ENCODE data around the gene SMYD3. TPM values are rescaled to one million over a fixed set of nuclear protein-coding genes. Genes with fewer than 3 reads are reported as not detected.
A peak's percentile ranks its signal among the peaks of the same experiment; 100 is the strongest.

SMYD3 gene
- polyA plus RNA-seq, 1 experiment: 39.9 TPM

- ChIA-PET POLR2A (no interaction called here), CTCF (interaction anchor here (0.6 to 1.0 kb wide), 2 partner anchors 15 to 433 kb away, joined by 3 read pairs; no protein-coding TSS in a partner anchor)
- DNase-seq (ENCODE audit: low read depth, low spot score): no peak
- Histone ChIP-seq H3K27ac (ENCODE audit: low read depth, low read length) (peak overlapping the region; percentile 41), H3K27me3 (ENCODE audit: control insufficient read depth, insufficient read depth, low read length) (no peaks in the 10 kb centered on the region), H3K4me3 (ENCODE audit: low read depth, low read length) (no peak overlapping the region), H3K9me3 (ENCODE audit: control insufficient read depth, insufficient read depth, low read length) (no peaks in the 10 kb centered on the region; the same call in 1 of the 2 replicates)
- no peak for TF ChIP-seq CTCF (IDR thresholded peaks at IDR 0.05; ENCODE audit: low read depth, low read length)
These were observed 204.8 kb downstream of the SMYD3 start for GRCh38 chr1:246302251-246302625.

DNA sequence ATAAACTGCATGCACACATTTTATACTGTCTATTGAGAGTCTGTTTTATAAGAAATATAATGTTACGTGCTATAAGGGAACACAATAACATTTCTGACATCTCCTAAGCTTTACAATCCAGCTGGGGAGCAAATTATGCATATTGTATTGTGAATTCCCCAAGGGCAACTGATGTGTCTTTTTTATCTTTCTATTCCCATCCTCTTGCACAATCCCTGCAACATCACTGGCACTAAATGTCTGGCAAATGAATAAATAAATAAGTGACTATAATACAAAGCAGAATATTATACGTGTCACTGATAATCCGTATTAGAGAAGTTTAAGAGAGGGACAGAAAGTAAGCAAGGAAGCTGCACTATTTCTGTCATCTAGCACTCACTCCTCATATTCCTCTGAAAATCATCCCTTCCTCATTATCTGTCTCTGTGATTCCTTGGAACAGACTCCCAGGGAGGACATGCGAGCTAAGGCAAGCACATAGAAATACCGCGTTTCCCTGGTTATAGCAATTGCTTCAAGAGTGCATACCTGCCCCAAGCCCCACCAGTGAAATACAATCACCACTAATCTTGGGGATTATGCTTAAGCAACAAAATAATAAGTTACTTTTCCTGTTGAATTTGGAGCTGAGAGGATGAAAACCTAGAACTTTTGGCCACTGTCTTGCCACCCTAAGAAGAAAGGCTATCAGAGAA, 205.4 kb downstream of the SMYD3 start:
- H3K27ac ChIP-seq (ENCODE audit: low read depth, low read length): peak overlapping the region; percentile 41
- POLR2A ChIA-PET: no interaction called here
- no peak for TF ChIP-seq CTCF (IDR thresholded peaks at IDR 0.05; ENCODE audit: low read depth, low read length)

DNA sequence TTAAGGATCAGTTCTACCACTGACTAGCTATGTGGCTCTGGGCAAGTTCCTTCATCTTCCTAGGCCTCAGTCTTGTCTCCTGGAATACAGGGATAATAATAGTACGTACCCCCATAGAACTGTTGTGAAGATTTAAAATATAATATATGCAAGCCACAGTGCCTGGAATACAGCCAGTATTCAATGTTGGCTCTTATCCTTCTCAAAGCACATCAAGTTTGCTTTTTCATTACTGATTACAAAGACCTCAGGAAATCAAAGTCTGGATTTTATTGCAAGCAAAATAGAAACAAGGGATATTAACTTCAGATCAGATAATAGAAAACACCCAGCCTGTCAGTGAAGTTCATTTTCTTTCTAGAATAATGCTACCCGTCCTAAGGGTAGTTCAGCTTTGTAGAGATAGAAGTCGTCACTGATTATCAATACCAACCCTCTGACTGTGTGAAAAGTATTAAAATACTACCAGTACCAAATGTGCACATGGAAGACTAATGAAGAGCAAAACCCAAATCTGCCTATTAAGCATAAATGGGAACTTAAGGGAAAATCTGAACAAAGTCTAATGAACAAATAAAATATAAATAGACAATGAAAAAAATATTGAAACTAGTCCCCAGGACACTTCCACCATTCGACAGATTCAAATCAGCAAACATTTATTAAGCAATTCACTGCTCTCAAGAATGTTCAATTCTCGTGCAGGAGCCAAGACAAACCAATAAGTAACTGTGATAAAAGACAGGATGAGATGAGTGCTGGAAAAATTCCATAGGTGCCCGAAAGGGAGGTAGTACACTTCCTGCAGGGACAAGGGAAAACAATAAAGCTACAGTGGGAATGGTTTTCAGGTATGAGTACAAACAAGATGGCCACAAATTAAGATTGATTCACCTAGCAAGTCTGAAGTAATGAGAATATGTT, 206.2 kb downstream of the SMYD3 start:
- CTCF ChIA-PET: no interaction called here
- H3K27me3 ChIP-seq (ENCODE audit: control insufficient read depth, insufficient read depth, low read length): no peaks in the 10 kb centered on the region
- H3K9me3 ChIP-seq (ENCODE audit: control insufficient read depth, insufficient read depth, low read length): no peaks in the 10 kb centered on the region
- no peak overlapping the region for H3K27ac ChIP-seq (ENCODE audit: low read depth, low read length)
- DNase-seq (ENCODE audit: low read depth, low spot score): no peak
- H3K4me3 ChIP-seq (ENCODE audit: low read depth, low read length): no peak overlapping the region
- TF ChIP-seq CTCF (IDR thresholded peaks at IDR 0.05; ENCODE audit: low read depth, low read length): no peak
- POLR2A ChIA-PET: no interaction called here

More for the DNA sequence above, 205.4 kb downstream of the SMYD3 start:
- no peaks in the 10 kb centered on the region for H3K9me3 ChIP-seq (ENCODE audit: control insufficient read depth, insufficient read depth, low read length)
- DNase-seq (ENCODE audit: low read depth, low spot score): no peak
- CTCF ChIA-PET: interaction anchor here (0.6 kb wide), 1 partner anchor 432 kb away, joined by 3 read pairs; no protein-coding TSS in a partner anchor
- no peaks in the 10 kb centered on the region for H3K27me3 ChIP-seq (ENCODE audit: control insufficient read depth, insufficient read depth, low read length)
- H3K4me3 ChIP-seq (ENCODE audit: low read depth, low read length): no peak overlapping the region

GRCh38 chr1:246297279-246298265, 209.5 kb downstream of the SMYD3 start:
- no peak for DNase-seq (ENCODE audit: low read depth, low spot score)
- H3K9me3 ChIP-seq (ENCODE audit: control insufficient read depth, insufficient read depth, low read length): no peaks in the 10 kb centered on the region
- ChIA-PET POLR2A (no interaction called here), CTCF (interaction anchor here (0.8 to 1.2 kb wide), 4 partner anchors 10 to 1145 kb away, joined by 3 to 4 read pairs (median 3); no protein-coding TSS in a partner anchor)
- no peaks in the 10 kb centered on the region for H3K27me3 ChIP-seq (ENCODE audit: control insufficient read depth, insufficient read depth, low read length)
- no peak overlapping the region for H3K27ac ChIP-seq (ENCODE audit: low read depth, low read length)
- no peak for TF ChIP-seq CTCF (IDR thresholded peaks at IDR 0.05; ENCODE audit: low read depth, low read length)
- no peak overlapping the region for H3K4me3 ChIP-seq (ENCODE audit: low read depth, low read length)
